Esophagus muscularis mucosa (tissue), 4 donors: ENCODE measurements around the gene DTD2.
A peak's percentile ranks its signal among the peaks of the same experiment; 100 is the strongest.

Experiments used
- EP300 ChIP-seq: sonication (generic); formaldehyde crosslinking; IDR thresholded peaks from one replicate; pipeline ENCODE4 v1.6.1; 2017; ENCODE audit warnings: antibody characterized with exemption
- POLR2A ChIP-seq: fragments of 450-650 bp; IDR thresholded peaks from one replicate; pipeline ENCODE4 v1.6.1; 2017; ENCODE audit warnings: antibody characterized with exemption, moderate library complexity, mild to moderate bottlenecking, low read depth
- POLR2AphosphoS5 ChIP-seq, 2 donors: sonication (generic); formaldehyde crosslinking; IDR thresholded peaks; one replicate each; pipeline ENCODE4 v1.6.1; 2017; ENCODE audit warnings: antibody characterized with exemption in 2 of 2
- TF ChIP-seq, protein P1 (sequence below), 3 experiments: fragments of 200-600 bp in 2 of 3; fragments of 450-650 bp in 1 of 3; sonication (generic) in 2 of 3; IDR thresholded peaks; one replicate each; pipeline ENCODE4 v1.5.1; 2017 to 2019; ENCODE audit warnings: antibody characterized with exemption in 3 of 3, mild to moderate bottlenecking in 2 of 3, moderate library complexity in 1 of 3

DNA sequence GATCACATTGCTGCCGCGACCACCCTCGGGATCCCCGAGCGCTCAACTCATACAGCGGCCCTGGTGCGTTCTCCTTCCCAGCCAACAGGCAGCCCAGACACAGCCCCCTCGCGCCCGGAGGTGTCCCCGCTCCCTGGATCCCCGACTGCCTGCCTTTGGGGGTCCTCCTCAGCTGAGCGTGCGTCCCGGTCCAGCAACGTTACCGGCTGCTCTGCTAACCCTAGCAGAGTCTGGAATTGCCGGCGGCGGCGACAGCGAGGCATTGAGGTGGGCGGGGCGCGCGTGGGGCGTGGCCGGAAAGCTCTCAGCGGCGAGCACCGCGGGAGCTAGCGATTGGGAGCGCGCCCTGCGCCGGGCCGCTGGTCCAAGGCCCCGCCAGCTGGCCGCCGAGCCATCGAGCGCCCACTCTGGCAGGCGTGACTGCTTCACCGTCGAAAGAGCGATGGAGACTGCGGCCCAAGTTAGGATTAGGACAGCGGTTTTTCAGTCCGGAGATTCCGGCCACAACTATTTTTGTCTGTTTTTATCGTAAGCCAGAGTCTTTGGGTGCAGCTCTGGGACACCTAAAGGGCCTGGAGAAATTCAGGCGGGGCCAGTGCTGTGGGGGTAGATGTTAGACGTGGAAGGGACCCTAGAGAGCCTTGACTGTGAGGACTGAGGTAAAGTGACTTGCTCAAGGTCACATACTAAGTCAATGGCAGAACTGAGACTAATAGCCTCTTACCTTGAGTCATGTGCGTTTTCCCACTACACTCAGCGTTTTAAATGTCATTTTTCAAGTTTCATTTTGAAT, 36.8 kb downstream of the DTD2 start, which contains the start of gene HEATR5A:
- TF ChIP-seq, protein P1, sequence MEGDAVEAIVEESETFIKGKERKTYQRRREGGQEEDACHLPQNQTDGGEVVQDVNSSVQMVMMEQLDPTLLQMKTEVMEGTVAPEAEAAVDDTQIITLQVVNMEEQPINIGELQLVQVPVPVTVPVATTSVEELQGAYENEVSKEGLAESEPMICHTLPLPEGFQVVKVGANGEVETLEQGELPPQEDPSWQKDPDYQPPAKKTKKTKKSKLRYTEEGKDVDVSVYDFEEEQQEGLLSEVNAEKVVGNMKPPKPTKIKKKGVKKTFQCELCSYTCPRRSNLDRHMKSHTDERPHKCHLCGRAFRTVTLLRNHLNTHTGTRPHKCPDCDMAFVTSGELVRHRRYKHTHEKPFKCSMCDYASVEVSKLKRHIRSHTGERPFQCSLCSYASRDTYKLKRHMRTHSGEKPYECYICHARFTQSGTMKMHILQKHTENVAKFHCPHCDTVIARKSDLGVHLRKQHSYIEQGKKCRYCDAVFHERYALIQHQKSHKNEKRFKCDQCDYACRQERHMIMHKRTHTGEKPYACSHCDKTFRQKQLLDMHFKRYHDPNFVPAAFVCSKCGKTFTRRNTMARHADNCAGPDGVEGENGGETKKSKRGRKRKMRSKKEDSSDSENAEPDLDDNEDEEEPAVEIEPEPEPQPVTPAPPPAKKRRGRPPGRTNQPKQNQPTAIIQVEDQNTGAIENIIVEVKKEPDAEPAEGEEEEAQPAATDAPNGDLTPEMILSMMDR (IDR thresholded peaks at IDR 0.05) = peak in 2 of 3 experiments; percentile 29 to 39
- no peak for TF ChIP-seq EP300
- TF ChIP-seq POLR2AphosphoS5 (IDR thresholded peaks at IDR 0.05) = peak; percentile 99
- TF ChIP-seq POLR2A = peak; percentile 95
